Osteocyte (in vitro differentiated cells): ENCODE results near the gene DDX24. TPM values are rescaled to one million over a fixed set of nuclear protein-coding genes. Genes with fewer than 3 reads are reported as not detected.
A peak's percentile ranks its signal among the peaks of the same experiment; 100 is the strongest.

Experiments
- DNase-seq: peaks from one replicate; pipeline ENCODE4 v3.0.0; 2021; ENCODE audit warnings: mixed read lengths; ENCODE audit not compliant: unreplicated experiment; ENCODE audit errors: extremely low spot score
- H3K27ac Mint-ChIP-seq: one replicate; pipeline ENCODE4 v1.8.0; 2021; ENCODE audit warnings: mild to moderate bottlenecking, mixed read lengths; ENCODE audit not compliant: unreplicated experiment
- H3K27me3 Mint-ChIP-seq: one replicate; pipeline ENCODE4 v1.8.0; 2021; ENCODE audit warnings: mixed read lengths; ENCODE audit not compliant: unreplicated experiment
- H3K36me3 Mint-ChIP-seq: one replicate; pipeline ENCODE4 v1.8.0; 2021; ENCODE audit warnings: mixed read lengths; ENCODE audit not compliant: unreplicated experiment
- H3K4me1 Mint-ChIP-seq: one replicate; pipeline ENCODE4 v1.8.0; 2021; ENCODE audit warnings: mixed read lengths; ENCODE audit not compliant: unreplicated experiment
- H3K4me3 Mint-ChIP-seq: one replicate; pipeline ENCODE4 v1.8.0; 2021; ENCODE audit warnings: mild to moderate bottlenecking, moderate library complexity, mixed read lengths; ENCODE audit not compliant: unreplicated experiment
- H3K9me3 Mint-ChIP-seq: one replicate; pipeline ENCODE4 v1.8.0; 2021; ENCODE audit warnings: mixed read lengths; ENCODE audit not compliant: unreplicated experiment
- CTCF ChIP-seq: fragments of 200-600 bp; sonication (generic); IDR thresholded peaks from 2 replicates; pipeline ENCODE4 v1.5.0; 2021; ENCODE audit warnings: antibody characterized with exemption, mild to moderate bottlenecking, moderate library complexity
- total RNA-seq: library from RNA; stranded (reverse); gene quantifications from 2 replicates; pipeline ENCODE4 v1.2.1, GENCODE V29; 2021

The DDX24 gene
- total RNA-seq, 1 donor from 2014 or later, result 167 TPM

GRCh38 chr14:94050231-94050880 is 30.6 kb downstream of the DDX24 start:
- Mint-ChIP-seq H3K27me3 (no peaks in the 10 kb centered on the region), H3K36me3 (peaks cover 45% of the 10 kb centered on the region), H3K4me1 (no peaks in the 10 kb centered on the region), H3K9me3 (no peaks in the 10 kb centered on the region), H3K4me3 (no peak overlapping the region), H3K27ac (no peak overlapping the region)
- TF ChIP-seq CTCF, result no peak
- peak; percentile 32 for DNase-seq

GRCh38 chr14:94049625-94050023 is 31.4 kb downstream of the DDX24 start:
- Mint-ChIP-seq H3K27me3 (no peaks in the 10 kb centered on the region), H3K27ac (no peak overlapping the region), H3K4me3 (no peak overlapping the region), H3K4me1 (no peaks in the 10 kb centered on the region), H3K36me3 (peaks cover 43% of the 10 kb centered on the region), H3K9me3 (no peaks in the 10 kb centered on the region)
- DNase-seq, result peak; percentile 32
- TF ChIP-seq CTCF, result no peak

- Mint-ChIP-seq H3K27ac (no peak overlapping the region), H3K4me3 (no peak overlapping the region), H3K27me3 (no peaks in the 10 kb centered on the region), H3K9me3 (no peaks in the 10 kb centered on the region), H3K4me1 (no peaks in the 10 kb centered on the region), H3K36me3 (peaks cover 37% of the 10 kb centered on the region)
- peak; percentile 75 for DNase-seq
- no peak for TF ChIP-seq CTCF
Observed at GRCh38 chr14:94048691-94049624, 32.0 kb downstream of the DDX24 start.

- no peak for DNase-seq
- Mint-ChIP-seq H3K4me3 (no peak overlapping the region), H3K4me1 (no peaks in the 10 kb centered on the region), H3K36me3 (peaks cover 30% of the 10 kb centered on the region), H3K27me3 (no peaks in the 10 kb centered on the region), H3K27ac (no peak overlapping the region), H3K9me3 (no peaks in the 10 kb centered on the region)
- TF ChIP-seq CTCF, result no peak
Observed at GRCh38 chr14:94047581-94047980, 33.4 kb downstream of the DDX24 start.

- TF ChIP-seq CTCF, result no peak
- H3K27me3 Mint-ChIP-seq, result no peaks in the 10 kb centered on the region
- H3K9me3 Mint-ChIP-seq, result no peaks in the 10 kb centered on the region
- no peak overlapping the region for H3K27ac Mint-ChIP-seq
- no peaks in the 10 kb centered on the region for H3K4me1 Mint-ChIP-seq
- H3K36me3 Mint-ChIP-seq, result peaks cover 23% of the 10 kb centered on the region
- DNase-seq, result no peak
- H3K4me3 Mint-ChIP-seq, result no peak overlapping the region
Observed at GRCh38 chr14:94046696-94047250, 34.2 kb downstream of the DDX24 start.
